B cell (primary cell): ENCODE results near the gene TEX14. TPM values are rescaled to one million over a fixed set of nuclear protein-coding genes. Genes with fewer than 3 reads are reported as not detected.

Source experiments
- ATAC-seq: fragments of 200-7000 bp; cut with Tn5 transposase; one replicate; pipeline ENCODE4 v1.10.0; 2021; ENCODE audit warnings: low read depth, mild to moderate bottlenecking, moderate number of reproducible peaks, moderate library complexity
- CTCF ChIA-PET: fragments of 350-600 bp; sonication (Branson Sonifier 250); formaldehyde crosslinking; loops from one replicate; lab custom pipeline; 2021; ENCODE audit warnings: antibody characterized with exemption, inconsistent platforms; lab: Charles Lee
- POLR2A ChIA-PET: fragments of 350-600 bp; sonication (Branson Sonifier 250); formaldehyde crosslinking; loops from one replicate; lab custom pipeline; 2021; ENCODE audit warnings: antibody characterized with exemption; lab: Charles Lee
- DNase-seq: peaks from one replicate; pipeline ENCODE4 v3.0.0; 2013
- H2AFZ ChIP-seq: 2 replicates; pipeline ENCODE4 v1.6.1; 2012; ENCODE audit warnings: mild to moderate bottlenecking, low read depth, low read length; ENCODE audit not compliant: insufficient read depth, poor library complexity, severe bottlenecking
- H3K27ac ChIP-seq, 2 donors: 1 replicate in 1 of 2; 2 replicates in 1 of 2; pipeline ENCODE4 v1.5.1; 2012 to 2013; ENCODE audit warnings: low read length in 2 of 2, mild to moderate bottlenecking in 2 of 2, moderate library complexity in 1 of 2
- H3K27me3 ChIP-seq, 4 experiments: fragments of 200-600 bp in 1 of 4; sonication (generic) in 1 of 4; replicated peaks in 1 of 4; 1 replicate in 2 of 4; 2 replicates in 2 of 4; pipeline versions ENCODE4 v1.6.1 to v1.7.0; 2013 to 2016; ENCODE audit warnings: low read length in 3 of 4, mild to moderate bottlenecking in 2 of 4, mixed read lengths in 1 of 4, moderate library complexity in 1 of 4; ENCODE audit not compliant: insufficient read depth in 4 of 4, control insufficient read depth in 3 of 4; ENCODE audit errors: control extremely low read depth in 1 of 4
- H3K36me3 ChIP-seq, 2 experiments: replicated peaks in 1 of 2; 1 replicate in 1 of 2; 2 replicates in 1 of 2; pipeline versions ENCODE4 v1.6.1 to v1.7.1; 2013; ENCODE audit warnings: low read length in 1 of 2; ENCODE audit not compliant: insufficient read depth in 2 of 2, control insufficient read depth in 1 of 2; ENCODE audit errors: control extremely low read depth in 1 of 2, extremely low read depth in 1 of 2
- H3K4me1 ChIP-seq, 2 donors: fragments of 200-600 bp in 1 of 2; sonication (generic) in 1 of 2; 1 replicate in 1 of 2; 2 replicates in 1 of 2; pipeline versions ENCODE4 v1.5.1 to v1.6.1; 2013 to 2017; ENCODE audit warnings: low read length in 2 of 2; ENCODE audit not compliant: control insufficient read depth in 2 of 2, insufficient read depth in 2 of 2
- H3K4me2 ChIP-seq: replicated peaks from 2 replicates; pipeline ENCODE3; 2012; ENCODE audit warnings: mild to moderate bottlenecking, low read depth, low read length; ENCODE audit not compliant: poor library complexity, severe bottlenecking
- H3K4me3 ChIP-seq, 5 experiments: fragments of 200-600 bp in 1 of 5; sonication (generic) in 1 of 5; 1 replicate in 3 of 5; 2 replicates in 2 of 5; pipeline versions ENCODE4 v1.5.1 to v1.7.0; 2011 to 2016; ENCODE audit warnings: low read length in 4 of 5, mild to moderate bottlenecking in 4 of 5, low read depth in 2 of 5, control low read depth in 1 of 5, moderate library complexity in 1 of 5; ENCODE audit not compliant: insufficient read depth in 1 of 5; ENCODE audit errors: control extremely low read depth in 1 of 5, extremely low read depth in 1 of 5
- H3K79me2 ChIP-seq: fragments of 200-600 bp; sonication (generic); one replicate; pipeline ENCODE4 v1.6.0; 2016; ENCODE audit warnings: low read length; ENCODE audit not compliant: control insufficient read depth, insufficient read depth
- H3K9ac ChIP-seq: fragments of 200-600 bp; sonication (generic); 2 replicates; pipeline ENCODE4 v1.6.1; 2017; ENCODE audit warnings: mild to moderate bottlenecking, low read length, moderate library complexity
- H3K9me3 ChIP-seq, 3 donors: one replicate each; pipeline versions ENCODE4 v1.6.1 to v1.7.1; 2013; ENCODE audit warnings: low read length in 2 of 3; ENCODE audit not compliant: control insufficient read depth in 2 of 3, insufficient read depth in 1 of 3; ENCODE audit errors: control extremely low read depth in 1 of 3
- H4K20me1 ChIP-seq: 2 replicates; pipeline ENCODE4 v1.6.0; 2012; ENCODE audit warnings: mild to moderate bottlenecking, low read length; ENCODE audit not compliant: insufficient read depth, control insufficient read depth, poor library complexity, severe bottlenecking
- H3K27ac Mint-ChIP-seq: one replicate; pipeline ENCODE4 v1.8.0; 2021; ENCODE audit warnings: mixed read lengths
- H3K27me3 Mint-ChIP-seq: one replicate; pipeline ENCODE4 v1.8.0; 2021; ENCODE audit warnings: mixed read lengths
- H3K4me1 Mint-ChIP-seq: one replicate; pipeline ENCODE4 v1.8.0; 2021; ENCODE audit warnings: mixed read lengths
- H3K4me3 Mint-ChIP-seq: one replicate; pipeline ENCODE4 v1.8.0; 2021; ENCODE audit warnings: mixed read lengths
- H3K9me3 Mint-ChIP-seq: one replicate; pipeline ENCODE4 v1.8.0; 2022; ENCODE audit warnings: mixed read lengths; ENCODE audit not compliant: insufficient read depth
- CTCF ChIP-seq: fragments of 200-600 bp; IDR thresholded peaks from one replicate; pipeline ENCODE4 v1.8.0; 2022; ENCODE audit warnings: antibody characterized with exemption, mild to moderate bottlenecking
- EZH2 ChIP-seq: IDR thresholded peaks from 2 replicates; pipeline ENCODE4 v1.6.1; 2012; ENCODE audit warnings: borderline replicate concordance, low read depth, mild to moderate bottlenecking, moderate library complexity, low read length; ENCODE audit not compliant: insufficient read depth, poor library complexity, severe bottlenecking
- WGBS: methylation state at CpG from one replicate; pipeline ENCODE4 v1.1.5; 2013; ENCODE audit warnings: missing lambda C conversion rate; ENCODE audit not compliant: insufficient coverage; 5-methylcytosine and 5-hydroxymethylcytosine counted together
- intact Hi-C: fragments of 100-400 bp; cut with micrococcal nuclease; formaldehyde crosslinking; loops from one replicate; pipeline ENCODE4 v1.10.0; 2022
- polyA plus RNA-seq: library from polyadenylated mRNA; depleted of rRNA; stranded (reverse); fragments of >200 nt; gene quantifications from 2 replicates; pipeline ENCODE4 v1.2.3, GENCODE V29; 2012
- total RNA-seq, 2 donors: library from RNA; stranded (reverse); fragments of 120-200 nt in 1 of 2; gene quantifications; 1 replicate in 1 of 2; 2 replicates in 1 of 2; pipeline versions ENCODE4 v1.2.3 to v1.2.4, GENCODE V29; 2013 to 2022

Gene TEX14
- total and polyA plus RNA-seq, 2 donors (not counting 1 experiment from before 2014, with no cell fraction given): 0.10 to 0.20 TPM

DNA sequence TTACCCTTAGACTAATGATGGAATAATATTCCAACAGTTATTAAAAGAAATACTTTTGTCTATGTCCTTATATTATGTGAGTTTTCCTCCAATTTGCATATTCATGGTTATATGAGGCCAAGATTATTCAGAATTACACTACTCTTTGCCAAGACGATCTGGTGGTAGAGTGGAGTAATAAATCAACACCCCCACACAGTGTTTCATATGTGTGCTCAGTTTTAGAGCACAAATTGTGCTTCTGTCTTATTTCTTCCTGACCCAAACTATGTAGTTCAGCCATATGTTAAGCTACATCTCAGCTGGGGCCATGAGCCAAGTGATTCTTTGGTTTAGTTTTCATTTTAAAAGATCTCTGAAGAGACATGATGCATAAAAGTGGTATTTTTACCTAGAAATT is 37.0 kb upstream of the TEX14 start:
- Histone ChIP-seq H3K9me3 (no peaks in the 10 kb centered on the region), H3K4me1 (no peaks in the 10 kb centered on the region), H4K20me1 (no peaks in the 10 kb centered on the region), H2AFZ (no peak overlapping the region), H3K36me3 (peaks cover 3 to 4% of the 10 kb centered on the region in 2 experiments), H3K4me2 (no peak overlapping the region), H3K9ac (no peak overlapping the region), H3K27me3 (no peaks in the 10 kb centered on the region), H3K4me3 (no peak overlapping the region), H3K79me2 (no peaks in the 10 kb centered on the region), H3K27ac (no peak overlapping the region)
- no CpG with 5 or more reads among the region's 1 CpG for WGBS
- intact Hi-C loops: no loop called here
- TF ChIP-seq EZH2 (no peak), CTCF (no peak)
- no peaks in the 10 kb centered on the region for H3K27me3 Mint-ChIP-seq
- no peak overlapping the region for H3K27ac Mint-ChIP-seq
- ChIA-PET CTCF (no interaction called here), POLR2A (no interaction called here)
- no peaks in the 10 kb centered on the region for H3K4me1 Mint-ChIP-seq
- H3K4me3 Mint-ChIP-seq: no peak overlapping the region
- H3K9me3 Mint-ChIP-seq: no peaks in the 10 kb centered on the region
- ATAC-seq: no peak
- no peak for DNase-seq

DNA sequence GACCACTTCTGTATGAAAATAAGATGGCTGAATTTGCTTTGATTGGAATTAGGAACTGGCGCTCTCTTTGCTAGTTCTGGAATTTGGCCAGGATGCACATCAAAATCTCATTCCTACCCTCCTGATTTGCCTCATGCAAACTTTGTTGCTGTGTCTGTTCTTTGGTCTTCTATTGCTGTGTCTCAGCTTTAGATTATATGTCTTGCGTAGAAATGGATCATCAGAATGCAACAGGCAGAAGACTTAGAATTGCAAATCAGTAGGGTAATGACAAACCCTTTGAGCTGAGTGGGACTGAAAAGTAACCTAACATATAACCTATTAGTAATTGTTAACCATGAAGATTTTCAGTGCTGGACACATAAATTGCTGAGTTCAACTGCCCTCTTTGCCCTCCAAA is 30.9 kb upstream of the TEX14 start:
- no peak overlapping the region for H2AFZ ChIP-seq
- Mint-ChIP-seq H3K27ac (no peak overlapping the region), H3K4me1 (no peaks in the 10 kb centered on the region), H3K9me3 (no peaks in the 10 kb centered on the region), H3K4me3 (no peak overlapping the region), H3K27me3 (no peaks in the 10 kb centered on the region)
- H3K4me2 ChIP-seq: no peak overlapping the region
- peaks cover 5 to 26% of the 10 kb centered on the region in 2 experiments for H3K36me3 ChIP-seq
- DNase-seq (no peak), ATAC-seq (no peak)
- no peak overlapping the region for H3K4me3 ChIP-seq
- H3K27me3 ChIP-seq: no peaks in the 10 kb centered on the region
- H3K27ac ChIP-seq: no peak overlapping the region
- CTCF ChIA-PET: interaction anchor here (1.6 kb wide), 1 partner anchor 11 kb away, joined by 5 read pairs; no protein-coding TSS in a partner anchor
- H3K79me2 ChIP-seq: no peaks in the 10 kb centered on the region
- POLR2A ChIA-PET: no interaction called here
- intact Hi-C loops: no loop called here
- no peak overlapping the region for H3K9ac ChIP-seq
- TF ChIP-seq CTCF: no peak
- no peak for TF ChIP-seq EZH2
- 100% methylated on average over 1 of the region's 2 CpGs for WGBS
- no peaks in the 10 kb centered on the region for H3K9me3 ChIP-seq
- no peaks in the 10 kb centered on the region for H4K20me1 ChIP-seq
- no peaks in the 10 kb centered on the region for H3K4me1 ChIP-seq
